ENCODE results near the gene RTN1. TPM values are rescaled to one million over a fixed set of nuclear protein-coding genes. Genes with fewer than 3 reads are reported as not detected.

RTN1 gene
- 0.09 TPM in 1 of 2 replicates, not detected in the other for polyA plus RNA-seq (2011; rRNA removed)
- 0.03 and 0.04 TPM in 2 replicates for polyA plus RNA-seq (2012; cell fraction: cytosol; rRNA removed)
- polyA plus RNA-seq (2012; cell fraction: nucleus; rRNA removed) = 0.01 and 0.06 TPM in 2 replicates
- 0.07 TPM in 1 of 3 replicates, not detected in the others for polyA plus RNA-seq (2017; fragmentation: RNase III; extraction: RNeasy Plus Mini Kit Qiagen cat#74134 plus additional on column Dnase treatment)
- 0.12 TPM in 1 of 2 replicates, not detected in the other for polyA minus RNA-seq (2011; rRNA and poly(A)+ RNA removed)

DNA sequence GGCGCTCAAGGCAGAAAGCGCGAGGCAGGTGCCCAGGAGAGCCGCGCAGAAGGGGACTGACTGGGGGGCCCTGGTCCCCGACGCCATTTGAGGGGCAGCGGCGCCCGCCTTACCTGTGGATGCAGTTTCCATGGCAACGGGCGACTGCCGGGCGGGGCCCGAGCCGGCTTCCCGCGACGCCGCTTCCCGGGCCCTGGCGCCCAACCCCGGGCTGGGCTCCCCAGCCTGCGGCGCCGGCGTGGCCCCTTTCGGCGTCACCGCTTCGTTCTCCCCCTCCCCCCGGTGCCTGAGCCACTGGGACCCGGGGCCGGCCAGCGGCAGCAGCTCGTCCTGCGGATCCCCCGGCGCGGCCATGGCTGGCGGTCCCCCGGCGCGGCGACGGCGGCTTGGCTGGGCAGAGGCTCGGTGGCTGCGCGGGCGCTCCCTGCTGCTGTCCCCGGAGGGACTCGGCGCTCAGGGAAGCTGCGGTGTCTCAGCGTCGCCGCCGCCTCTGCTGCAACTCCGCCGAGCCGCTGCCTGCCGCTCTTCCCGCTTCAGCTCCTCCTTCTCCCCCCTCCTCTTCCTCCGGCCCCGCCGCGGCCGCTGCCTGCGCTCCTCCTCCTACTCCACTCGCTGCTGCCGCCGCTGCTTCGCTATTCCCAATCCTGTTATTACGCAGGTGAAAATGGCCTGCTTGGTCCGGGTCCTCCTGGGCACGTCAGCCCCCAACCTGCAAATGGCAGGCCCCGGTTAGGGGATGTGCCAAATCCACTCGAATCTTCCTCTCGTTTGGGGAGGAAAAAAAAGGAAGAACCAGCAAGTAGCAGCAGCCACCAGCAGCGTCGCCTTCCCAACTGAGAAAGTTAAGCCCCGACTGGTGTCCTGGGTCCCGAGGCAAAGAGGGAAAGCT lies at the start of gene RTN1:
Gene RTN1 (minus strand): TSS at position 500 of the 889 bp plus-strand sequence. CDS start 146 bp downstream, at position 354.
- TF ChIP-seq RNF2 (IDR thresholded peaks at IDR 0.05; ENCODE audit: borderline replicate concordance, low read depth) = peak; percentile 44; the same call in 1 of the 2 replicates
- TF ChIP-seq HOXB5 (CRISPR knock-in tag; IDR thresholded peaks at IDR 0.05) = no peak
- no peak for TF ChIP-seq ESRRA (IDR thresholded peaks at IDR 0.05; ENCODE audit: borderline replicate concordance, low read length)
- TF ChIP-seq SREBF2 (IDR thresholded peaks at IDR 0.05) = no peak

GRCh38 chr14:59920378-59920683 lies 49.8 kb upstream of the RTN1 start:
- Histone ChIP-seq H3K9me3 (no peaks in the 10 kb centered on the region), H3K27ac (no peak overlapping the region), H3K4me3 (no peak overlapping the region), H3K4me2 (no peak overlapping the region), H3K4me1 (peaks cover 4% of the 10 kb centered on the region; the same call in 1 of the 3 replicates)
- POLR2A ChIA-PET = no interaction called here
- no peak for FAIRE-seq
- TF ChIP-seq HOXB13 (CRISPR knock-in tag; IDR thresholded peaks at IDR 0.05; ENCODE audit: low read depth) (no peak), EP300 (IDR thresholded peaks at IDR 0.05) (no peak), HOXB5 (CRISPR knock-in tag; IDR thresholded peaks at IDR 0.05) (no peak), CHD4 (IDR thresholded peaks at IDR 0.05; ENCODE audit: borderline replicate concordance) (no peak), RFX5 (IDR thresholded peaks at IDR 0.05) (no peak), NPAS2 (CRISPR knock-in tag; IDR thresholded peaks at IDR 0.05; ENCODE audit: borderline replicate concordance) (no peak), FOSL2 (IDR thresholded peaks at IDR 0.05) (no peak), FOSL2 (CRISPR knock-in tag; IDR thresholded peaks at IDR 0.05) (no peak), ESRRA (IDR thresholded peaks at IDR 0.05; ENCODE audit: borderline replicate concordance, low read length) (no peak), CBX2 (IDR thresholded peaks at IDR 0.05; ENCODE audit: borderline replicate concordance, low read depth) (no peak), HMGXB4 (CRISPR knock-in tag; IDR thresholded peaks at IDR 0.05; ENCODE audit: borderline replicate concordance) (no peak), MAFK (IDR thresholded peaks at IDR 0.05; ENCODE audit: partially characterized antibody) (no peak), ZC3H11A (IDR thresholded peaks at IDR 0.05) (no peak), GATA3 (IDR thresholded peaks at IDR 0.05; ENCODE audit: borderline replicate concordance) (no peak)
- TF ChIP-seq, protein P1, sequence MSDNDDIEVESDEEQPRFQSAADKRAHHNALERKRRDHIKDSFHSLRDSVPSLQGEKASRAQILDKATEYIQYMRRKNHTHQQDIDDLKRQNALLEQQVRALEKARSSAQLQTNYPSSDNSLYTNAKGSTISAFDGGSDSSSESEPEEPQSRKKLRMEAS (IDR thresholded peaks at IDR 0.05) = no peak
- CTCF ChIA-PET = no interaction called here
- 88% methylated on average over 1 of the region's 1 CpG for WGBS (ENCODE audit: missing lambda C conversion rate)
- ATAC-seq = no peak
- DNase-seq (ENCODE audit: low read depth in 1 of 2, low spot score in 1 of 2) = no peak

More for the DNA sequence above, at the start of gene RTN1:
- ChIA-PET CTCF (no interaction called here), POLR2A (interaction anchor here (0.7 kb wide), 1 partner anchor 13 kb away, joined by 3 read pairs; no protein-coding TSS in a partner anchor)
- Histone ChIP-seq H3K27ac (peak within 1 kb of the TSS in 1 of 2 experiments; percentile 66; a peak in 2 of 6 replicates), H3K9me3 (no peaks in the 10 kb centered on the region), H3K4me3 (peak within 1 kb of the TSS; percentile 51), H3K4me1 (peaks cover 9% of the 10 kb centered on the region; the same call in 2 of the 3 replicates), H3K4me2 (peak within 1 kb of the TSS; percentile 87)
- ATAC-seq = peak; percentile 88 to 93
- no peak for FAIRE-seq
- 4% methylated on average over 26 of the region's 84 CpGs for WGBS (ENCODE audit: missing lambda C conversion rate)
- DNase-seq (ENCODE audit: low read depth in 1 of 2, low spot score in 1 of 2) = peak in 1 of 2 experiments; percentile 30

GRCh38 chr14:59919570-59920377 lies 49.2 kb upstream of the RTN1 start, which contains the start of gene LRRC9:
Gene LRRC9, plus strand, starts transcription at chr14:59920144.
- peak within 1 kb of the TSS; percentile 83 for H3K4me2 ChIP-seq
- H3K4me1 ChIP-seq = peaks cover 4% of the 10 kb centered on the region; the same call in 1 of the 3 replicates
- ChIA-PET POLR2A (no interaction called here), CTCF (no interaction called here)
- 30% methylated on average over 35 of the region's 57 CpGs for WGBS (ENCODE audit: missing lambda C conversion rate)
- ATAC-seq = peak in 1 of 2 experiments; percentile 64; a peak in 3 of 6 replicates
- no peak for TF ChIP-seq SREBF2 (IDR thresholded peaks at IDR 0.05)
- TF ChIP-seq ZFP36 (IDR thresholded peaks at IDR 0.05; ENCODE audit: borderline replicate concordance, partially characterized antibody) = no peak
- no peak for DNase-seq (ENCODE audit: low read depth in 1 of 2, low spot score in 1 of 2)
- no peaks in the 10 kb centered on the region for H3K9me3 ChIP-seq
- peak within 1 kb of the TSS; percentile 33 for H3K4me3 ChIP-seq
- H3K27ac ChIP-seq = no peak within 1 kb of the TSS
- FAIRE-seq = no peak
